Fibroblast of lung (primary cell): ENCODE measurements around the gene COL6A6. TPM values are rescaled to one million over a fixed set of nuclear protein-coding genes. Genes with fewer than 3 reads are reported as not detected.
A peak's percentile ranks its signal among the peaks of the same experiment; 100 is the strongest.

Experiments used
- DNase-seq, 2 donors: peaks; one replicate each; pipeline versions ENCODE4 v3.0.0 to v3.0.0-alpha.2; 2010; ENCODE audit warnings: low read depth in 2 of 2
- H2AFZ ChIP-seq: 2 replicates; pipeline ENCODE4 v1.5.1; 2012; ENCODE audit warnings: low read length, control low read depth, inconsistent platforms
- H3K27ac ChIP-seq: 2 replicates; pipeline ENCODE4 v1.5.1; 2011; ENCODE audit warnings: low read length, control low read depth; ENCODE audit not compliant: insufficient read depth
- H3K27me3 ChIP-seq: 2 replicates; pipeline ENCODE4 v1.5.1; 2011; ENCODE audit warnings: mild to moderate bottlenecking, low read length; ENCODE audit not compliant: control insufficient read depth, insufficient read depth
- H3K36me3 ChIP-seq: 2 replicates; pipeline ENCODE4 v1.5.1; 2011; ENCODE audit warnings: low read length; ENCODE audit not compliant: control insufficient read depth, insufficient read depth
- H3K4me1 ChIP-seq: 2 replicates; pipeline ENCODE4 v1.5.1; 2011; ENCODE audit warnings: low read length; ENCODE audit not compliant: control insufficient read depth, insufficient read depth; ENCODE audit errors: extremely low read depth
- H3K4me2 ChIP-seq: 2 replicates; pipeline ENCODE4 v1.5.1; 2011; ENCODE audit warnings: low read length, control low read depth; ENCODE audit not compliant: insufficient read depth; ENCODE audit errors: extremely low read depth
- H3K4me3 ChIP-seq, 4 experiments: fragments of 200-600 bp in 1 of 4; sonication (generic) in 1 of 4; replicated peaks in 1 of 4; 2 replicates each; pipeline ENCODE4 v1.5.1; 2011 to 2016; ENCODE audit warnings: low read length in 4 of 4, low read depth in 3 of 4, mild to moderate bottlenecking in 3 of 4, control low read depth in 2 of 4, inconsistent platforms in 1 of 4, mixed read lengths in 1 of 4; ENCODE audit not compliant: insufficient read depth in 1 of 4; ENCODE audit errors: control extremely low read depth in 1 of 4
- H3K79me2 ChIP-seq: 2 replicates; pipeline ENCODE4 v1.5.1; 2012; ENCODE audit warnings: mild to moderate bottlenecking, low read length, inconsistent platforms; ENCODE audit not compliant: control insufficient read depth, insufficient read depth
- H3K9ac ChIP-seq: 2 replicates; pipeline ENCODE4 v1.5.1; 2011; ENCODE audit warnings: mild to moderate bottlenecking, low read length, control low read depth; ENCODE audit not compliant: insufficient read depth
- H3K9me3 ChIP-seq: 2 replicates; pipeline ENCODE4 v1.5.1; 2012; ENCODE audit warnings: low read depth, low read length; ENCODE audit not compliant: control insufficient read depth, insufficient read depth
- H4K20me1 ChIP-seq: 2 replicates; pipeline ENCODE4 v1.5.1; 2011; ENCODE audit warnings: low read length; ENCODE audit not compliant: control insufficient read depth, insufficient read depth; ENCODE audit errors: extremely low read depth
- CTCF ChIP-seq, 2 donors: IDR thresholded peaks in 1 of 2; conservative IDR thresholded peaks in 1 of 2; 1 replicate in 1 of 2; 2 replicates in 1 of 2; pipeline ENCODE4 v1.5.1; 2011 to 2012; ENCODE audit warnings: low read length in 2 of 2, control low read depth in 1 of 2, inconsistent platforms in 1 of 2, low read depth in 1 of 2, mild to moderate bottlenecking in 1 of 2
- EZH2 ChIP-seq: IDR thresholded peaks from 2 replicates; pipeline ENCODE4 v1.5.1; 2012; ENCODE audit warnings: low read length, control low read depth, mild to moderate bottlenecking; ENCODE audit errors: missing control alignments
- polyA plus RNA-seq, 2 donors: library from polyadenylated mRNA; depleted of rRNA in 1 of 2; stranded (reverse) in 1 of 2; unstranded in 1 of 2; fragments of >200 nt; gene quantifications; 2 replicates each; pipeline ENCODE4 v1.2.1, GENCODE V29; 2011 to 2012; ENCODE audit warnings: missing spikeins in 1 of 2
- total RNA-seq: library from RNA; depleted of rRNA; stranded (reverse); fragments of >200 nt; gene quantifications from 2 replicates; pipeline ENCODE4 v1.2.1, GENCODE V29; 2014

Gene COL6A6
- total and polyA plus RNA-seq, 2 donors (not counting 1 experiment from before 2014, with no cell fraction given): 0.15 to 0.83 TPM

GRCh38 chr3:130488288-130488687 lies 28.7 kb upstream of the COL6A6 start:
- H3K36me3 ChIP-seq: no peaks in the 10 kb centered on the region
- H2AFZ ChIP-seq: no peak overlapping the region
- no peaks in the 10 kb centered on the region for H3K27me3 ChIP-seq
- no peak overlapping the region for H3K4me2 ChIP-seq
- TF ChIP-seq EZH2 (no peak), CTCF (conservative IDR thresholded peaks at IDR 0.05 in 1 of 2, IDR thresholded peaks at IDR 0.05 in 1 of 2; ENCODE audit: low read depth in 1 of 2, low read length in 2 of 2) (no peak)
- peaks cover 2% of the 10 kb centered on the region for H3K4me1 ChIP-seq
- DNase-seq: no peak
- H4K20me1 ChIP-seq: no peaks in the 10 kb centered on the region
- H3K27ac ChIP-seq: no peak overlapping the region
- H3K79me2 ChIP-seq: no peaks in the 10 kb centered on the region
- H3K9ac ChIP-seq: no peak overlapping the region
- H3K9me3 ChIP-seq: no peaks in the 10 kb centered on the region
- no peak overlapping the region for H3K4me3 ChIP-seq

- Histone ChIP-seq H3K4me2 (no peak overlapping the region), H3K9ac (no peak overlapping the region), H3K79me2 (no peaks in the 10 kb centered on the region), H3K4me1 (peaks cover 2% of the 10 kb centered on the region), H2AFZ (no peak overlapping the region), H3K27me3 (no peaks in the 10 kb centered on the region), H3K36me3 (no peaks in the 10 kb centered on the region), H3K27ac (no peak overlapping the region), H3K9me3 (no peaks in the 10 kb centered on the region), H3K4me3 (no peak overlapping the region), H4K20me1 (no peaks in the 10 kb centered on the region)
- no peak for TF ChIP-seq EZH2
- no peak for TF ChIP-seq CTCF (conservative IDR thresholded peaks at IDR 0.05 in 1 of 2, IDR thresholded peaks at IDR 0.05 in 1 of 2; ENCODE audit: low read depth in 1 of 2, low read length in 2 of 2)
- no peak for DNase-seq
Observed at GRCh38 chr3:130488769-130489450, 28.1 kb upstream of the COL6A6 start.

GRCh38 chr3:130490241-130490640 lies 26.7 kb upstream of the COL6A6 start:
- Histone ChIP-seq H3K4me3 (no peak overlapping the region), H4K20me1 (no peaks in the 10 kb centered on the region), H3K9me3 (no peaks in the 10 kb centered on the region), H3K79me2 (no peaks in the 10 kb centered on the region), H3K4me2 (no peak overlapping the region), H3K4me1 (peaks cover 2% of the 10 kb centered on the region), H3K9ac (no peak overlapping the region), H3K36me3 (no peaks in the 10 kb centered on the region), H3K27ac (no peak overlapping the region), H2AFZ (no peak overlapping the region), H3K27me3 (no peaks in the 10 kb centered on the region)
- no peak for TF ChIP-seq EZH2
- TF ChIP-seq CTCF (conservative IDR thresholded peaks at IDR 0.05 in 1 of 2, IDR thresholded peaks at IDR 0.05 in 1 of 2; ENCODE audit: low read depth in 1 of 2, low read length in 2 of 2): no peak
- peak in 1 of 2 donors; percentile 2 for DNase-seq
